Peyer's patch (tissue), 4 donors: ENCODE results near the gene SUMO3. TPM values are rescaled to one million over a fixed set of nuclear protein-coding genes. Genes with fewer than 3 reads are reported as not detected.

Experiments
- DNase-seq, 3 donors: peaks; one replicate each; pipeline ENCODE4 v3.0.0-alpha.2; 2017 to 2019
- H3K27ac ChIP-seq, 4 donors: fragments of 200-600 bp; sonication (generic); one replicate each; pipeline ENCODE4 v1.5.1; 2016 to 2019
- H3K27me3 ChIP-seq, 2 donors: fragments of 200-600 bp; sonication (generic); one replicate each; pipeline ENCODE4 v1.5.1; 2019
- H3K36me3 ChIP-seq, 3 donors: fragments of 200-600 bp; sonication (generic); one replicate each; pipeline ENCODE4 v1.5.1; 2016 to 2019
- H3K4me1 ChIP-seq, 4 donors: fragments of 200-600 bp; sonication (generic); one replicate each; pipeline ENCODE4 v1.5.1; 2016 to 2019
- H3K4me3 ChIP-seq, 4 donors: fragments of 200-600 bp; sonication (generic); 1 replicate in 3 of 4; 2 replicates in 1 of 4; pipeline ENCODE4 v1.5.1; 2016 to 2019; ENCODE audit warnings: mild to moderate bottlenecking in 1 of 4
- H3K9me3 ChIP-seq, 4 donors: fragments of 200-600 bp; sonication (generic); one replicate each; pipeline ENCODE4 v1.5.1; 2016 to 2019; ENCODE audit warnings: mild to moderate bottlenecking in 1 of 4
- POLR2A ChIP-seq, 2 donors: fragments of 450-650 bp; IDR thresholded peaks; one replicate each; pipeline ENCODE4 v1.5.1; 2017; ENCODE audit warnings: antibody characterized with exemption in 2 of 2, mild to moderate bottlenecking in 2 of 2, moderate library complexity in 2 of 2
- total RNA-seq, 4 donors: library from RNA; depleted of rRNA; stranded (reverse); fragments of >200 nt; gene quantifications; one replicate each; pipeline ENCODE4 v1.1.0, GENCODE V29; 2016
- TF ChIP-seq, protein P1 (sequence below), 6 experiments: fragments of 450-650 bp in 4 of 6; fragments of 200-600 bp in 2 of 6; sonication (generic) in 1 of 6; IDR thresholded peaks; one replicate each; pipeline ENCODE4 v1.5.1; 2017 to 2019; ENCODE audit warnings: antibody characterized with exemption in 6 of 6, mild to moderate bottlenecking in 3 of 6, moderate library complexity in 1 of 6

The SUMO3 gene
- total RNA-seq, 4 donors from 2014 or later: 42.6 to 57.6 (median 49.8) TPM

GRCh38 chr21:44845418-44846223 lies 27.8 kb upstream of the SUMO3 start:
- DNase-seq: peak; percentile 43 to 73 (median 73)
- H3K9me3 ChIP-seq: no peaks in the 10 kb centered on the region
- TF ChIP-seq, protein P1, sequence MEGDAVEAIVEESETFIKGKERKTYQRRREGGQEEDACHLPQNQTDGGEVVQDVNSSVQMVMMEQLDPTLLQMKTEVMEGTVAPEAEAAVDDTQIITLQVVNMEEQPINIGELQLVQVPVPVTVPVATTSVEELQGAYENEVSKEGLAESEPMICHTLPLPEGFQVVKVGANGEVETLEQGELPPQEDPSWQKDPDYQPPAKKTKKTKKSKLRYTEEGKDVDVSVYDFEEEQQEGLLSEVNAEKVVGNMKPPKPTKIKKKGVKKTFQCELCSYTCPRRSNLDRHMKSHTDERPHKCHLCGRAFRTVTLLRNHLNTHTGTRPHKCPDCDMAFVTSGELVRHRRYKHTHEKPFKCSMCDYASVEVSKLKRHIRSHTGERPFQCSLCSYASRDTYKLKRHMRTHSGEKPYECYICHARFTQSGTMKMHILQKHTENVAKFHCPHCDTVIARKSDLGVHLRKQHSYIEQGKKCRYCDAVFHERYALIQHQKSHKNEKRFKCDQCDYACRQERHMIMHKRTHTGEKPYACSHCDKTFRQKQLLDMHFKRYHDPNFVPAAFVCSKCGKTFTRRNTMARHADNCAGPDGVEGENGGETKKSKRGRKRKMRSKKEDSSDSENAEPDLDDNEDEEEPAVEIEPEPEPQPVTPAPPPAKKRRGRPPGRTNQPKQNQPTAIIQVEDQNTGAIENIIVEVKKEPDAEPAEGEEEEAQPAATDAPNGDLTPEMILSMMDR (IDR thresholded peaks at IDR 0.05): peak in 3 of 6 experiments; percentile 29 to 36 (median 31)
- TF ChIP-seq POLR2A (IDR thresholded peaks at IDR 0.05): no peak
- H3K27ac ChIP-seq: peak overlapping the region in 2 of 4 donors; percentile 55 to 57
- peak overlapping the region in 3 of 4 donors; percentile 40 to 45 (median 41) for H3K4me3 ChIP-seq
- H3K27me3 ChIP-seq: no peaks in the 10 kb centered on the region
- H3K4me1 ChIP-seq: peaks cover 8 to 43% (median 13%) of the 10 kb centered on the region in 4 donors
- peaks cover 0 to 22% (median 0%) of the 10 kb centered on the region in 3 donors for H3K36me3 ChIP-seq

GRCh38 chr21:44844256-44844655 lies 26.4 kb upstream of the SUMO3 start:
- peak in 2 of 3 donors; percentile 14 to 37 for DNase-seq
- Histone ChIP-seq H3K27ac (no peak overlapping the region), H3K4me1 (peaks cover 8 to 34% (median 13%) of the 10 kb centered on the region in 4 donors), H3K9me3 (no peaks in the 10 kb centered on the region), H3K4me3 (no peak overlapping the region), H3K27me3 (no peaks in the 10 kb centered on the region), H3K36me3 (peaks cover 0 to 8% (median 0%) of the 10 kb centered on the region in 3 donors)
- TF ChIP-seq POLR2A (IDR thresholded peaks at IDR 0.05): no peak
- TF ChIP-seq, protein P1 (IDR thresholded peaks at IDR 0.05): no peak

DNA sequence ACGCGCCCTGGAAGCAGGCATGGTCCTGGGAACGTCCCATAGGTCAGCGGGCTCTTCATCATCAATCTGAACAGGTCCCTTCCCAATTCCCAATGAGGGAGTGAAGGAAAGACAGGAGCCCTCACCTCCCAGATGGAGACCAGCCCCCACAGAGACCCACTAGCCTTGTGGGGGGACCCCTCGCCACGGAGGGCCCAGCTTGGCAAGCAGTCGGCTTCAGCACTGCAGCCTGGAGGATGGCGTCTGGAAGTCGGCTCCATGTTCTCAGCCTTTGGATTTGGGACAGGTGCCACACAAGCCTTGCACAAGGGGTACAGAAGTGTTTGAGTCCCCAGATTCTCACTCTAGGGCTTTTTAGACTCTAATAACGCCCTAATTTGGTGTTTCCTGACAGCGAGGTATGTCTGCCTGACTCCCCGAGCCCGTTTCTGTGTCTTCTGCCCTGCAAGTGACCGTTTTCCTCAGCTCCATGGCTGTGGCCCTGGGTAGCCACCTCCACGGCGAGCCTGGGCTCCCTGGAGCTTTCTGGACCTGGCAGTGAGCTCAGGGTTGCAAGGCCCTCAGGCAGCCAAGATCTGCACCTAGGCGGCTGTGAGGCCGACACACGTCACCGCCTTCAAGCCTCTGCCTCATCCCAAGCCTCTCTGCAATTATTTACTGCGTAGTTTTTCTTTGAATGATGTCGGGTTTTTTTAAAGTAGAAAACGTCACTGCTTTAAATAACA lies 25.0 kb upstream of the SUMO3 start:
- no peak overlapping the region for H3K27ac ChIP-seq
- TF ChIP-seq, protein P1 (IDR thresholded peaks at IDR 0.05): no peak
- no peak for TF ChIP-seq POLR2A (IDR thresholded peaks at IDR 0.05)
- no peaks in the 10 kb centered on the region for H3K9me3 ChIP-seq
- no peak overlapping the region for H3K4me3 ChIP-seq
- DNase-seq: no peak
- H3K36me3 ChIP-seq: no peaks in the 10 kb centered on the region
- H3K4me1 ChIP-seq: peaks cover 8 to 21% (median 13%) of the 10 kb centered on the region in 4 donors
- no peaks in the 10 kb centered on the region for H3K27me3 ChIP-seq

- peak in 1 of 3 donors; percentile 41 for DNase-seq
Measured at GRCh38 chr21:44842087-44842486, 24.2 kb upstream of the SUMO3 start.

GRCh38 chr21:44840771-44841170 lies 22.9 kb upstream of the SUMO3 start:
- no peak overlapping the region for H3K4me3 ChIP-seq
- H3K9me3 ChIP-seq: no peaks in the 10 kb centered on the region
- no peak for TF ChIP-seq POLR2A (IDR thresholded peaks at IDR 0.05)
- TF ChIP-seq, protein P1 (IDR thresholded peaks at IDR 0.05): no peak
- H3K36me3 ChIP-seq: no peaks in the 10 kb centered on the region
- no peak overlapping the region for H3K27ac ChIP-seq
- no peaks in the 10 kb centered on the region for H3K27me3 ChIP-seq
- peaks cover 3 to 6% (median 4%) of the 10 kb centered on the region in 4 donors for H3K4me1 ChIP-seq
- peak in 1 of 3 donors; percentile 3 for DNase-seq

More at GRCh38 chr21:44842087-44842486, 24.2 kb upstream of the SUMO3 start:
- H3K4me3 ChIP-seq: no peak overlapping the region
- H3K27ac ChIP-seq: no peak overlapping the region
- no peaks in the 10 kb centered on the region for H3K27me3 ChIP-seq
- no peaks in the 10 kb centered on the region for H3K9me3 ChIP-seq
- H3K4me1 ChIP-seq: peaks cover 8 to 18% (median 13%) of the 10 kb centered on the region in 4 donors
- no peak for TF ChIP-seq POLR2A (IDR thresholded peaks at IDR 0.05)
- TF ChIP-seq, protein P1 (IDR thresholded peaks at IDR 0.05): no peak
- no peaks in the 10 kb centered on the region for H3K36me3 ChIP-seq
